Vagina (tissue), 2 donors: Measurements from ENCODE around the gene ALPG. TPM values are rescaled to one million over a fixed set of nuclear protein-coding genes. Genes with fewer than 3 reads are reported as not detected.

Experiments used
- DNase-seq, 2 donors: peaks; one replicate each; pipeline ENCODE4 v3.0.0-alpha.2; 2017; ENCODE audit errors: extremely low spot score in 2 of 2
- H3K27ac ChIP-seq: fragments of 200-600 bp; sonication (generic); one replicate; pipeline ENCODE4 v1.5.1; 2019
- H3K27me3 ChIP-seq: fragments of 200-600 bp; sonication (generic); one replicate; pipeline ENCODE4 v1.5.1; 2019
- H3K36me3 ChIP-seq, 2 donors: fragments of 200-600 bp; sonication (generic); one replicate each; pipeline ENCODE4 v1.5.1; 2017 to 2019
- H3K4me1 ChIP-seq: fragments of 200-600 bp; sonication (generic); one replicate; pipeline ENCODE4 v1.5.1; 2019
- H3K4me3 ChIP-seq, 2 donors: fragments of 200-600 bp; sonication (generic); 1 replicate in 1 of 2; 2 replicates in 1 of 2; pipeline ENCODE4 v1.5.1; 2016 to 2019
- H3K9me3 ChIP-seq: fragments of 200-600 bp; sonication (generic); one replicate; pipeline ENCODE4 v1.5.1; 2019
- CTCF ChIP-seq, 3 experiments: fragments of 450-650 bp in 2 of 3; fragments of 200-600 bp in 1 of 3; sonication (generic) in 1 of 3; IDR thresholded peaks; one replicate each; pipeline ENCODE4 v1.5.1; 2017 to 2019; ENCODE audit warnings: antibody characterized with exemption in 3 of 3, mild to moderate bottlenecking in 2 of 3, moderate library complexity in 2 of 3
- POLR2A ChIP-seq, 2 donors: fragments of 450-650 bp; IDR thresholded peaks; one replicate each; pipeline ENCODE4 v1.6.1; 2017; ENCODE audit warnings: antibody characterized with exemption in 2 of 2, mild to moderate bottlenecking in 2 of 2, moderate library complexity in 2 of 2
- POLR2AphosphoS5 ChIP-seq, 2 donors: sonication (generic); formaldehyde crosslinking; IDR thresholded peaks; one replicate each; pipeline ENCODE4 v1.9.0; 2017; ENCODE audit warnings: antibody characterized with exemption in 2 of 2, mild to moderate bottlenecking in 2 of 2, low read depth in 1 of 2; ENCODE audit not compliant: insufficient read depth in 1 of 2
- intact Hi-C: fragments of 100-400 bp; cut with DNase I; formaldehyde crosslinking; loops from one replicate; pipeline ENCODE4 v1.15.1; 2023
- total RNA-seq: library from RNA; depleted of rRNA; stranded (reverse); fragments of >200 nt; gene quantifications from one replicate; pipeline ENCODE4 v1.2.3, GENCODE V29; 2016

Gene ALPG
- total RNA-seq, 1 donor from 2014 or later = not detected

GRCh38 chr2:232386740-232387450, 19.7 kb upstream of the ALPG start:
- Histone ChIP-seq H3K27me3 (no peaks in the 10 kb centered on the region), H3K36me3 (no peaks in the 10 kb centered on the region), H3K4me3 (peak overlapping the region; percentile 33 to 38), H3K4me1 (peaks cover 14% of the 10 kb centered on the region), H3K9me3 (no peaks in the 10 kb centered on the region), H3K27ac (peak overlapping the region; percentile 44)
- intact Hi-C loops = no loop called here
- no peak for TF ChIP-seq CTCF (IDR thresholded peaks at IDR 0.05)
- TF ChIP-seq POLR2A (IDR thresholded peaks at IDR 0.05) = no peak
- no peak for TF ChIP-seq POLR2AphosphoS5 (IDR thresholded peaks at IDR 0.05; ENCODE audit: insufficient read depth in 1 of 2, low read depth in 1 of 2)
- no peak for DNase-seq

GRCh38 chr2:232387451-232388171, 19.0 kb upstream of the ALPG start:
- H3K9me3 ChIP-seq = no peaks in the 10 kb centered on the region
- H3K4me1 ChIP-seq = peaks cover 14% of the 10 kb centered on the region
- no peak for DNase-seq
- no peaks in the 10 kb centered on the region for H3K36me3 ChIP-seq
- TF ChIP-seq POLR2AphosphoS5 (IDR thresholded peaks at IDR 0.05; ENCODE audit: insufficient read depth in 1 of 2, low read depth in 1 of 2) = no peak
- TF ChIP-seq CTCF (IDR thresholded peaks at IDR 0.05) = no peak
- TF ChIP-seq POLR2A (IDR thresholded peaks at IDR 0.05) = no peak
- H3K27me3 ChIP-seq = no peaks in the 10 kb centered on the region
- no peak overlapping the region for H3K4me3 ChIP-seq
- no peak overlapping the region for H3K27ac ChIP-seq
- intact Hi-C loops = no loop called here

- H3K4me3 ChIP-seq = no peak overlapping the region
- H3K27me3 ChIP-seq = no peaks in the 10 kb centered on the region
- no peaks in the 10 kb centered on the region for H3K36me3 ChIP-seq
- intact Hi-C loops = no loop called here
- no peaks in the 10 kb centered on the region for H3K9me3 ChIP-seq
- TF ChIP-seq POLR2A (IDR thresholded peaks at IDR 0.05) (no peak), POLR2AphosphoS5 (IDR thresholded peaks at IDR 0.05; ENCODE audit: insufficient read depth in 1 of 2, low read depth in 1 of 2) (no peak), CTCF (IDR thresholded peaks at IDR 0.05) (no peak)
- no peak overlapping the region for H3K27ac ChIP-seq
- H3K4me1 ChIP-seq = peaks cover 14% of the 10 kb centered on the region
- no peak for DNase-seq
These were observed 18.2 kb upstream of the ALPG start for GRCh38 chr2:232388324-232388891.

GRCh38 chr2:232389327-232389726, 17.3 kb upstream of the ALPG start:
- TF ChIP-seq POLR2A (IDR thresholded peaks at IDR 0.05) (no peak), CTCF (IDR thresholded peaks at IDR 0.05) (no peak), POLR2AphosphoS5 (IDR thresholded peaks at IDR 0.05; ENCODE audit: insufficient read depth in 1 of 2, low read depth in 1 of 2) (no peak)
- intact Hi-C loops = no loop called here
- H3K4me3 ChIP-seq = no peak overlapping the region
- peaks cover 14% of the 10 kb centered on the region for H3K4me1 ChIP-seq
- no peaks in the 10 kb centered on the region for H3K27me3 ChIP-seq
- no peaks in the 10 kb centered on the region for H3K36me3 ChIP-seq
- no peak for DNase-seq
- H3K27ac ChIP-seq = no peak overlapping the region
- H3K9me3 ChIP-seq = no peaks in the 10 kb centered on the region
